Colon (tissue), 2 donors: ENCODE results near the gene TP53INP2.
"Not testable (repeated sequence)": the region's sequence is repeated elsewhere in the genome, so short reads cannot be mapped to it uniquely, and the experiment has no call there.

ENCODE experiments used
- FAIRE-seq: peaks from 2 replicates; lab custom pipeline; 2012; peaks lifted over from hg19 to GRCh38; lab: Jason Lieb, UNC
- donor health status: control.
- donor health status: control.

TP53INP2 gene

GRCh38 chr20:34705397-34706301 is 1.5 kb downstream of the TP53INP2 start:
- no peak for FAIRE-seq

- FAIRE-seq = no peak
These were observed 2.2 kb downstream of the TP53INP2 start for GRCh38 chr20:34706302-34706875.

- FAIRE-seq = no peak
These were observed 3.0 kb downstream of the TP53INP2 start for GRCh38 chr20:34706912-34707784.

GRCh38 chr20:34708621-34709043 is 4.5 kb downstream of the TP53INP2 start:
- no peak for FAIRE-seq

- FAIRE-seq = no peak
These were observed 5.1 kb downstream of the TP53INP2 start for GRCh38 chr20:34709044-34709830.

- no peak for FAIRE-seq
These were observed 5.9 kb downstream of the TP53INP2 start for GRCh38 chr20:34709831-34710567.

GRCh38 chr20:34710568-34710839 is 6.4 kb downstream of the TP53INP2 start:
- FAIRE-seq = no peak

GRCh38 chr20:34710861-34711574 is 6.9 kb downstream of the TP53INP2 start:
- FAIRE-seq = no peak

- no peak for FAIRE-seq
These were observed 7.8 kb downstream of the TP53INP2 start for GRCh38 chr20:34711813-34712430.

GRCh38 chr20:34712525-34713192 is 8.5 kb downstream of the TP53INP2 start:
- no peak for FAIRE-seq

GRCh38 chr20:34713194-34713943 is 9.2 kb downstream of the TP53INP2 start:
- FAIRE-seq = no peak

GRCh38 chr20:34713944-34714515 is 9.9 kb downstream of the TP53INP2 start:
- FAIRE-seq = not testable (repeated sequence)

GRCh38 chr20:34715384-34715783 is 11.2 kb downstream of the TP53INP2 start:
- FAIRE-seq = no peak

GRCh38 chr20:34716921-34717229 is 12.7 kb downstream of the TP53INP2 start:
- FAIRE-seq = no peak

GRCh38 chr20:34717230-34718095 is 13.3 kb downstream of the TP53INP2 start:
- no peak for FAIRE-seq

- not testable (repeated sequence) for FAIRE-seq
These were observed 15.3 kb downstream of the TP53INP2 start for GRCh38 chr20:34719242-34720017.

GRCh38 chr20:34720266-34720665 is 16.1 kb downstream of the TP53INP2 start:
- no peak for FAIRE-seq
